ENCODE data around the gene POLG2.
"Not testable (repeated sequence)": the region's sequence is repeated elsewhere in the genome, so short reads cannot be mapped to it uniquely, and the experiment has no call there.

POLG2 gene

DNA sequence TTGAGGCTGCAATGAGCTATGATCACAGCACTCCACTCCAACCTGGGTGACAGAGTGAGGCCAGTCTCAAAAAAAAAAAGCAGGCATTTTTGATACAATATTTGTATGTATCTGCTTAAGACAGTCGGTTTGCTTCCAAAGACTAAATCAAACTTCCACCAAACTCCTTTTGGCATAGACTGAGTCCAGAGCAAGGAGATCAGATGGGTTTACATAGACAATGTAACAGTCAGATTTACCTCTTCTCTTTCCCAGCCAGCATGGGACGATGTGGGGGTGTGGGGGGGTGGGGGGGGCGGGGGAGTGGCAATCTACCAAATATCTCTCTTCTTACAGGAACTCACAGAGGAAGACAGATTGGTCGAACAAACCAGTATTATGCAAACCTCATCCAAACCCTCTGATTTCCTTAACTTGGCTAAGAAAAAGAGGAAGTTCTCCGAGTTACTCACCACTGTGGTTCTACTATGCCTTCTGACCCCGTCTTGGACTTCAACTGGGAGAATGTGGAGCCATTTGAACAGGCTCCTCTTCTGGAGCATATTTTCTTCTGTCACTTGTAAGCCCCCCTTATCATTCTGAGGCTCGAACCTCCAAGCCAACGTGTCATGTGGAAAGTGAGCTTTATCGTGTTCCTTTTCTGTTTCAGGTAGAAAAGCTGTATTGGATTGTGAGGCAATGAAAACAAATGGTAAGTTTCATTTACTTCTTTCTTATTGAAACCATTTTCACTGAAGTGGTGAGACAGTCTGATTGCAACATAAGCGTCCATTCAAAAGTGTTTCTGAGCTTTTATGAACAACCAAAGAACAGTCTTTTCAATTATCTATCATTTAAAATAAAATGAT, 48.0 kb downstream of the POLG2 start, which contains the start of gene MILR1:
Gene MILR1, plus strand, starts transcription at position 451 of the 848 bp plus-strand sequence. Its CDS starts 54 bp downstream, at position 505.
- Mint-ChIP-seq H3K4me1 (ENCODE audit: low read depth) (peaks cover 7% of the 10 kb centered on the region), H3K27me3 (no peaks in the 10 kb centered on the region), H3K9me3 (ENCODE audit: low read depth) (no peaks in the 10 kb centered on the region), H3K27ac (no peak within 1 kb of the TSS), H3K4me3 (no peak within 1 kb of the TSS), H3K36me3 (no peaks in the 10 kb centered on the region)

DNA sequence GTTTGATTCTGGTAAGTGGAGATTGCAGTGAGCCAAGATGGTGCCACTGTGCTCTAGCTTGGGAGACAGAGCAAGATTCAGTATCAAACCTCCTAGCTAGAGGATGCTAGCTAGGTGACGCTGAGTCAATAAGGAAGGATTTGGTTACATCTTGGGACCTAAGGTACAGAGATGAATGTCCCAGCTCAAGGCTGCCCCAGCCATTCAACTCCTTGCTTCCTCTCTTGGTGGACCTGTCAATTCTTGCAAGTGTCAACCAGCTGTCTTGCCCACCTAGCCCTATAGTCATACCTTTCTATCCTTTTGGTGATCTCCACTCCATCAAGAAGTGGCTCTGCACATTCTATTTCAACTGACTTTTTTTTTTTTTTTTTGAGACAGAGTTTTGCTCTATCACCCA, 49.3 kb downstream of the POLG2 start:
- no peak overlapping the region for H3K27ac Mint-ChIP-seq
- H3K9me3 Mint-ChIP-seq (ENCODE audit: low read depth): no peaks in the 10 kb centered on the region
- no peaks in the 10 kb centered on the region for H3K27me3 Mint-ChIP-seq
- no peaks in the 10 kb centered on the region for H3K36me3 Mint-ChIP-seq
- H3K4me3 Mint-ChIP-seq: no peak overlapping the region
- H3K4me1 Mint-ChIP-seq (ENCODE audit: low read depth): peaks cover 16% of the 10 kb centered on the region

DNA sequence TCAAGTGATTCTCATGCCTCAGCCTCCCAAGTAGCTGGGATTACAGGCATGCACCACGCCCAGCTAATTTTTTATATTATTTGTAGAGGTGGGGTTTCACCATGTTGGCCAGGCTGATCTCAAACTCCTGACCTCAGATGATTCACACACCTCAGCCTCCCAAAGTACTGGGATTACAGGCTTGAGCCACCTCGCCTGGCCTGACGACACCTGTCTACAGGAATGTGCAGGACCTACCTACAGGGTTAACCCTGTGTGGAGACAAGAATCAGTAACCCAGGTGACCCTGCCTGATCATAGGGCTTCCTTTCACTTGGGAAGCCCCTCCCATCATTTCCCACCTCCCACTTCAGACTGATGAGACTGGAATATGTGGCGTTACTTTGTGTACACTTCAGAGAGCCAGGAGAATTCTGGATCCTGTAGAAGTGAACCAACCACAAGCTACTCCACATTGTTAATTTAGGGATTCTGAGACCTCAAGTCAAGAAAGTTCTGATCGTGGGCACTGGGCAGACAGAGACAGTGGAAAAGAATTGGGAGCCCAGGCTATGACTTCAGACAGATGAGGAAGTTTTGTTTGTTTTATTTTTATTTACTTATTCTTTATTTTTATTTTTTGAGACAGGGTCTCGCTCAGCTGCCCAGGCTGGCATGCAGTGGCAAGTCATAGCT, 53.6 kb downstream of the POLG2 start:
- no peak overlapping the region for H3K27ac Mint-ChIP-seq
- no peaks in the 10 kb centered on the region for H3K27me3 Mint-ChIP-seq
- H3K4me1 Mint-ChIP-seq (ENCODE audit: low read depth): peaks cover 22% of the 10 kb centered on the region
- H3K36me3 Mint-ChIP-seq: peaks cover 5% of the 10 kb centered on the region
- H3K4me3 Mint-ChIP-seq: no peak overlapping the region
- H3K9me3 Mint-ChIP-seq (ENCODE audit: low read depth): no peaks in the 10 kb centered on the region

DNA sequence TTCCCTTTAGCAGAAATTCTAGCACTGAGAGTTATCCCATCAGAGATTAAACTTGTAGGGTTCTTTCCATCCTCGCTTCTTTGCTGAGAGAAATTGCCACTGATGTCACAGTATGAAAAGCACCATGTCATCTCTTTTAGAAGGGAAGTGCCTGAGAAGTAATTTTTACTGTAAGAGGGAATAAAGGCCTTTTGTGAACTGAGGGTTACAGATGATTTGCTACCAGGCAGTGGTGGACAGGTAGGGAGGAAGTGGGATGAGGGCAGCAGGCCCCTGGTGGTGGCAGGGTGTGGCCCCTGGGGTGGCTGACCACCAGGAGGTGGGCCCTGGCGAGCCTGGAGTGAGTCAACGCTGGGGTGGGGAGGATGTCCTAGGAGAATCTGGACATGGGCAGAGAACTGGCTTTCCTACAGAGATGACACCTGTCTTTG, 54.3 kb downstream of the POLG2 start:
- Mint-ChIP-seq H3K27me3 (no peaks in the 10 kb centered on the region), H3K27ac (peak overlapping the region; percentile 11), H3K4me1 (ENCODE audit: low read depth) (peaks cover 22% of the 10 kb centered on the region), H3K9me3 (ENCODE audit: low read depth) (no peaks in the 10 kb centered on the region), H3K36me3 (peaks cover 7% of the 10 kb centered on the region), H3K4me3 (peak overlapping the region; percentile 63)

DNA sequence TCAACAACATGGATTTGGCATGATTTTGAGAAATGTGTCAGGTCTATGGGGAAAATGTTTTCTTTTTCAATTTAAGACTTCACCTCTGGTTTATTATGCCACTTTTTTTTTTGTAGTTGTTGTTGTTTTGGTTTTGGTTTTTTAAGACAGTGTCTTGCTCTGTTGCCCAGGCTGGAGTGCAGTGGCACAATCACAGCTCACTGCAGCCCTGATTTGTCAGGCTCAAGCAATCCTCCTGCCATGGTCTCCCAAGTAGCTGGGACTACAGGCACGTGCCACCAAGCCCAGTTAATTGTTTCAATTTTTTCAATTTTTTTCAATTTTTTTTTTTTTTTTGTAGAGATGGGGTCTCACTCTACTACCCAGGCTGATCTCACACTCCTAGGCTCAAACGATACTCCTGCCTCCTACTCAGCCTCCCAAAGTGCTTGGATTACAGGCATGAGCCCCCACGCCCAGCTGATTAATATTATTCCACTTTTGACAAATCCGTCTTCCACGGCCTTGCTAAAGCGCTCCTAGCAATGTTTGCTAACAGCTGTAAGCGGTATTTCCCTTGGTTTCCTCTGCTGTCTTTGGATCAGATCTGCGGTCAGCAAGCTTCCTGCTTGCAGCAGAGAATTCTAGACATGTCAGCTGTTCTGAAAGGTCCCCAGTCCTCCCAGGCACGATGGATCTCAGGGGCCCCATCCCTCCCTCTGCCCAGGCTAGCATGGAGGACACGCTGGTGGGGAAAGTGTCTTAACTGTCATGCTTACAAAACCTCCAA, 54.9 kb downstream of the POLG2 start:
- H3K27me3 Mint-ChIP-seq: no peaks in the 10 kb centered on the region
- H3K27ac Mint-ChIP-seq: peak overlapping the region; percentile 11
- H3K4me1 Mint-ChIP-seq (ENCODE audit: low read depth): peaks cover 22% of the 10 kb centered on the region
- peak overlapping the region; percentile 63 for H3K4me3 Mint-ChIP-seq
- no peaks in the 10 kb centered on the region for H3K9me3 Mint-ChIP-seq (ENCODE audit: low read depth)
- peaks cover 10% of the 10 kb centered on the region for H3K36me3 Mint-ChIP-seq

DNA sequence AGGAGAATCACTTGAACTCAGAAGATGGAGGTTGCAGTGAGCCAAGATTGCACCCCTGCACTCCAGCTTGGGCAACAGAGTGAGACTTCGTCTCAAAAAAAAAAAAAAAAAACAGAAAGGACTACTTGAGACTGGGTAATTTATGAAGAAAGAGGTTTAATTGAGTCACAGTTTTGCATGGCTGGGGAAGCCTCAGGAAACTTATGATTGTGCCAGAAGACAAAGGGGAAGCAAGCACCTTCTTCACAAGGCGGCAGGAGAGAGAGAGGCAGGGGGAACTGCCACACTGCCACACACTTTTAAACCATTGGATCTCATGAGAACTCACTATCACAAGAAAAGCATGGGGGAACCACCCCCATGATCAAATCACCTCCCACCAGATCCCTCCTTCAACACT, 56.9 kb downstream of the POLG2 start:
- no peak overlapping the region for H3K4me3 Mint-ChIP-seq
- H3K27me3 Mint-ChIP-seq: no peaks in the 10 kb centered on the region
- peaks cover 11% of the 10 kb centered on the region for H3K36me3 Mint-ChIP-seq
- no peak overlapping the region for H3K27ac Mint-ChIP-seq
- peaks cover 22% of the 10 kb centered on the region for H3K4me1 Mint-ChIP-seq (ENCODE audit: low read depth)
- H3K9me3 Mint-ChIP-seq (ENCODE audit: low read depth): no peaks in the 10 kb centered on the region

DNA sequence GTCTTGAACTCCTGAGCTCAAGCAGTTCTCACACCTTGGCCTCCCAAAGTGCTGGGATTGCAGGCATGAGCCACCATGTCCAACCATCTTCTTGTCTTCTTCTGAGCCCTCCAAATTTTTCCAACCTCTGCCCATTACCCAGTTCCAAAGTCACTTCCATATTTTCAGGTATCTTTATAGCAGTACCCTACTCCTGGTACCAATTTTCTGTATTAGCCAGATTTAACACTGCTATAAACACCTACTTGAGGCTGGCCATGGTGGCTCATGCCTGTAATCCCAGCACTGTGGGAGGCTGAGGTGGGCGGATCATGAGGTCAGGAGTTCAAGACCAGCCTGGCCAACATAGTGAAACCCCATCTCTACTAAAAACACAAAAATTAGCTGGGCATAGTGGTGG, 57.3 kb downstream of the POLG2 start:
- peaks cover 11% of the 10 kb centered on the region for H3K36me3 Mint-ChIP-seq
- H3K4me3 Mint-ChIP-seq; H3K27ac Mint-ChIP-seq; H3K27me3 Mint-ChIP-seq; H3K9me3 Mint-ChIP-seq (ENCODE audit: low read depth): not testable (repeated sequence)
- peaks cover 22% of the 10 kb centered on the region for H3K4me1 Mint-ChIP-seq (ENCODE audit: low read depth)

DNA sequence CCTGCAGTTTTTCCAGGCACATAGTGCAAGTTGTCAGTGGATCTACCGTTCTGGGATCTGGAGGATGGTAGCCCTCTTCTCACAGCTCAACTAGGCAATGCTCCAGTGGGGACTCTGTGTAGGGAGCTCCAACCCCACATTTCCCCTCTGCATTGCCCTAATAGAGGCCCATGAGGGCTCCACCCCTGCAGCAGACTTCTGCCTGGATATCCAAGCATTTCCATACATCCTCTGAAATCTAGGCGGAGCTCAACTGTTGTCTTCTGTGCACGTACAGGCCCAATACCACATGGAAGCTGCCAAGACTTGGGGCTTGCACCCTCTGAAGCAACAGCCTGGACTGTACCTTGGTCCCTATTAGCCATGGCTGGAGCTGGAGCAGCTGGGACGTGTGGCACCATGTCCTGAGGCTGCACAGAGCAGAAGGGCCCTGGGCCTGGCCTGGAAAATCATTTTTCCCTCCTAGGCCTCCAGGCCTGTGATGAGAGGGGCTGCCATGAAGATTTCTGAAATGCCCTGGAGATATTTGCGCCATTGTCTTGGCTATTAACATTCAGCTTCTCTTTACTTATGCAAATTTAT, 58.8 kb downstream of the POLG2 start:
- no peak overlapping the region for H3K4me3 Mint-ChIP-seq
- H3K9me3 Mint-ChIP-seq (ENCODE audit: low read depth): no peaks in the 10 kb centered on the region
- peaks cover 14% of the 10 kb centered on the region for H3K36me3 Mint-ChIP-seq
- H3K27me3 Mint-ChIP-seq: no peaks in the 10 kb centered on the region
- no peak overlapping the region for H3K27ac Mint-ChIP-seq
- H3K4me1 Mint-ChIP-seq (ENCODE audit: low read depth): peaks cover 17% of the 10 kb centered on the region

DNA sequence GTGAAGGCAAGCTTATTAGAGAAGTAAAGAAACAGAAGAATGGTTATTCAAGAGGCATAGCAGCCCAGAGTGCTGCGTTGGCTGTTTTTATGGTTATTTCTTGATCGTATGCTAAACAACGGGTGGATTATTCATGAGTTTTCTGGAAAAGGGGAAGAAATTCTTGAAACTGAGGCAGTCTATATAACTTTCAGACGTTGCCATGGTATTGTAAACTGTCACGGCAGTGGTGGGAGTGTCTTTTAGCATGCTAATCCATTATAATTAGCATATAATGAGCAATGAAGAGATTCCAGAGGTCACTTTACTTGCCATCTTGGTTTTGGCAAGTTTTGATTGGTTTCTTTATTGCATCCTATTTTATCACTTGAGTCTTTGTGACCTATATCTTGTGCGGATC, 65.3 kb downstream of the POLG2 start:
- Mint-ChIP-seq H3K4me3 (no peak overlapping the region), H3K9me3 (ENCODE audit: low read depth) (no peaks in the 10 kb centered on the region), H3K27ac (no peak overlapping the region), H3K4me1 (ENCODE audit: low read depth) (no peaks in the 10 kb centered on the region), H3K36me3 (peaks cover 4% of the 10 kb centered on the region), H3K27me3 (no peaks in the 10 kb centered on the region)

DNA sequence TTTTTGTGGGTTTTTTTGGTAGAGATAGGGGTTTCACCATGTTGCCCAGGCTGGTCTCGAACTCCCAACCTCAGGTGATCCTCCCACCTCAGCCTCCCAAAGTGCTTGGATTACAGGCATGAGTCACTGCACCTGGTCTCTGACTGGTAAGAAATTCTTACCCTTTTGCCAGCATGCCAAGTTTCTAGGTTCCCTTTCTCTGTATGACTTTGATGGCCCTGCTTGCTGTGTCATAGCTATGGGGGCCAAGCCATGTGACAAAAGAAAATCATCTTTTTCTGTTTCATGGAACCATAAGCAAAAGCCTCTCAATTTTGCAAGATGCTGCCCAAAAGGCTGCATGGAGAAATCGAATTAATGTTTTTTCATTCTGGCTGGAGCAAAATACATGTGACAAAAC, 66.8 kb downstream of the POLG2 start:
- not testable (repeated sequence) for H3K27ac Mint-ChIP-seq; H3K9me3 Mint-ChIP-seq (ENCODE audit: low read depth); H3K36me3 Mint-ChIP-seq; H3K4me3 Mint-ChIP-seq; H3K27me3 Mint-ChIP-seq; H3K4me1 Mint-ChIP-seq (ENCODE audit: low read depth)

DNA sequence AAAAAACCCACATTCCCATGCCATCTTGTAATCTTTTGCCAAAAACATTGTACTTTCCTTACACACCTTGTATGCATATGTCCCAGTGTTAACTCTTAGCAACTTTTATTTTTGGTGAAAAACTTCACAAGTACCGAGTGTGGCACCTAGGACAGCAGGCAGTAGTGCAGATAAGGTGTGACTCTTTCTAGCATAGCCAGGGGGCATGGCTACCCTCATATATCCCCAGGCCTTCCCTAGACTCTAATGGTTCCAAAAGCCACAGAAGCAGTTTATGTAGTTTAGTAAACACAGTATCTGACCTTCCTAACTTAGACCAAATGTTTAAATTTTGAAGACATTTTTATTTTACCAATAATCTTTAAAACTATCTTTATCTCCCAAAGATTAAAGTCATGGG, 68.4 kb downstream of the POLG2 start:
- Mint-ChIP-seq H3K9me3 (ENCODE audit: low read depth) (no peaks in the 10 kb centered on the region), H3K36me3 (no peaks in the 10 kb centered on the region)

More for the DNA sequence above, 68.4 kb downstream of the POLG2 start:
- Mint-ChIP-seq H3K4me3 (no peak overlapping the region), H3K4me1 (ENCODE audit: low read depth) (no peaks in the 10 kb centered on the region), H3K27ac (no peak overlapping the region), H3K27me3 (no peaks in the 10 kb centered on the region)

Measured in activated naive CD8-positive, alpha-beta T cell (primary cell).